ENCODE measurements around the gene DLGAP1. TPM values are rescaled to one million over a fixed set of nuclear protein-coding genes. Genes with fewer than 3 reads are reported as not detected.

The DLGAP1 gene
- total and polyA plus RNA-seq, 2 of the 8 experiments (the other 6 are each of a cell fraction or from before 2014, with no cell fraction given), result 11.8 to 16.9 TPM

DNA sequence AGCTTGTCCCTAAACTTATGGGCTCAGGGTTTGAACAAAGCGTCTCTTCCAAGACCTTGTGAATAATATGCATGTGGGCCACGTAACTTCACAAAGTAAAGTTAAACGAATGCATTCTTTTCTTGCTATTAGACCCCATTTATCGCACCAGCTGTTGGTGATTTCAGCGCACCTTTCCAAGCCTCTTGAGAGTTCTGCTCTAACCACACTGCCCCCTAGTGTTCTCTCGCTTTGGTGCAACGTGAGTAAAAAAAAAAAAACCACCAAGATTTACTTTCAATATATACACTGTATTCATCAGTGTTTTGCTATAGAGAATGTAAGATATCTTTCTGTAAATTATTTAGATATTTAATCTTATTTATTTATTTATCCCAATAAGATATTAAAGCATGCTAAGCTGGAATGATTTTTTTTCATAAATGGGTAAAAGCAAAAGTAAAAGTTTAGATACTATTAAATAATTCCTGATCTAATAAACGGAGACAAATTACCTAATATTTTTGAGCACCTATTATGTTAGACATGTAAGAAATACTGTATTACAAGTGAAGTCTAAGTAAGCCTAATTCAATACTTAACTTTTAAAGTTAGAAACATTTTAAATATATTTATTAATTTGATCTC is 459.5 kb downstream of the DLGAP1 start:
- Histone ChIP-seq H3K4me3 (ENCODE audit: extremely low read depth in 1 of 4, insufficient read depth in 2 of 4, low read depth in 3 of 4, low read length in 4 of 4) (no peak overlapping the region), H3K4me2 (ENCODE audit: insufficient read depth in 1 of 2, low read depth in 2 of 2, low read length in 2 of 2) (no peak overlapping the region; a peak in 1 of 4 replicates)

More for the DNA sequence above, 459.5 kb downstream of the DLGAP1 start:
- Histone ChIP-seq H3K79me2 (ENCODE audit: control insufficient read depth in 1 of 2, insufficient read depth in 2 of 2, low read length in 2 of 2) (no peaks in the 10 kb centered on the region), H3K23me2 (ENCODE audit: low read depth, low read length) (no peaks in the 10 kb centered on the region), H4K5ac (ENCODE audit: insufficient read length, low read depth, low read length) (no peak overlapping the region), H4K20me1 (replicated peaks in 1 of 2; ENCODE audit: control insufficient read depth in 1 of 2, insufficient read depth in 2 of 2, low read length in 2 of 2) (no peaks in the 10 kb centered on the region), H4K8ac (ENCODE audit: extremely low read depth, insufficient read depth, low read length) (no peak overlapping the region), H3K27me3 (replicated peaks in 1 of 4; ENCODE audit: control insufficient read depth in 3 of 4, extremely low read depth in 1 of 4, insufficient read depth in 3 of 4, low read length in 3 of 4) (no peaks in the 10 kb centered on the region), H4K91ac (replicated peaks; ENCODE audit: insufficient read length, low read length) (no peak overlapping the region), H3K14ac (ENCODE audit: insufficient read length) (no peak overlapping the region), H3K18ac (ENCODE audit: extremely low read depth, low read length) (no peak overlapping the region), H3K9me3 (ENCODE audit: insufficient read depth in 2 of 2, low read depth in 1 of 2, low read length in 1 of 2) (0 out of 4 replicates have a peak, but pooled peaks cover 0 to 2% of the 10 kb centered on the region in 2 experiments), H3K27ac (ENCODE audit: low read depth, low read length) (no peak overlapping the region), H2BK12ac (ENCODE audit: low read depth, low read length) (no peak overlapping the region), H3K56ac (replicated peaks; ENCODE audit: insufficient read length, low read depth, low read length) (no peak overlapping the region), H2AK5ac (ENCODE audit: low read depth, low read length) (no peak overlapping the region), H2BK5ac (ENCODE audit: low read depth, low read length) (no peak overlapping the region), H2BK120ac (replicated peaks; ENCODE audit: low read depth, low read length) (no peak overlapping the region), H3K36me3 (ENCODE audit: control insufficient read depth in 2 of 4, insufficient read depth in 4 of 4, low read length in 3 of 4) (no peaks in the 10 kb centered on the region; a peak in 2 of 8 replicates), H3K9ac (replicated peaks in 1 of 4; ENCODE audit: extremely low read depth in 1 of 4, low read depth in 3 of 4, low read length in 3 of 4) (no peak overlapping the region), H3K4me1 (replicated peaks in 1 of 4; ENCODE audit: control insufficient read depth in 3 of 4, insufficient read depth in 4 of 4, low read length in 3 of 4) (peaks cover 0 to 7% (median 3%) of the 10 kb centered on the region in 4 experiments; a peak in 4 of 7 replicates), H3K4ac (replicated peaks; ENCODE audit: insufficient read length, low read depth, low read length) (no peak overlapping the region), H2AFZ (ENCODE audit: low read length) (no peak overlapping the region), H3K79me1 (ENCODE audit: low read depth, low read length) (no peaks in the 10 kb centered on the region), H2BK15ac (ENCODE audit: low read length) (no peak overlapping the region), H2BK20ac (ENCODE audit: low read length) (no peak overlapping the region), H3K23ac (ENCODE audit: insufficient read length) (no peak overlapping the region)
- 18% methylated on average over 8 of the region's 8 CpGs; no CpG with 5 or more reads in 1 of the 2 experiments for WGBS, 2 experiments (ENCODE audit: extremely low coverage in 1 of 2, insufficient coverage in 1 of 2, insufficient read length in 1 of 2, insufficient replicate concordance in 2 of 2, low coverage in 1 of 2, low lambda C conversion rate in 2 of 2, missing lambda C conversion rate in 1 of 2)
- TF ChIP-seq TAF1 (IDR thresholded peaks at IDR 0.05; ENCODE audit: low read depth, low read length) (no peak), CHD2 (IDR thresholded peaks at IDR 0.05; ENCODE audit: low read length) (no peak), JUN (IDR thresholded peaks at IDR 0.05; ENCODE audit: low read depth, low read length) (no peak), CTCF (IDR thresholded peaks at IDR 0.05; ENCODE audit: control extremely low read depth in 1 of 3, insufficient read depth in 1 of 3, low read depth in 1 of 3, low read length in 3 of 3) (peak; percentile 21 to 66 (median 66)), RAD21 (IDR thresholded peaks at IDR 0.05 in 1 of 2, conservative IDR thresholded peaks at IDR 0.05 in 1 of 2; ENCODE audit: low read depth in 2 of 2, low read length in 2 of 2) (peak; percentile 72 to 76), CBX5 (IDR thresholded peaks at IDR 0.05; ENCODE audit: low read depth, low read length) (no peak), SP4 (IDR thresholded peaks at IDR 0.05; ENCODE audit: low read length) (no peak), CREB1 (IDR thresholded peaks at IDR 0.05) (peak; percentile 28; the same call in 1 of the 2 replicates), CTBP2 (IDR thresholded peaks at IDR 0.05; ENCODE audit: borderline replicate concordance, insufficient read depth, insufficient read length, low read length) (no peak), SIN3A (conservative IDR thresholded peaks at IDR 0.05 in 1 of 2, IDR thresholded peaks at IDR 0.05 in 1 of 2; ENCODE audit: low read depth in 1 of 2, low read length in 2 of 2) (no peak)
- peak; percentile 81 for FAIRE-seq
- DNase-seq (ENCODE audit: low read depth in 1 of 2, low spot score in 2 of 2), result peak in 1 of 2 experiments; percentile 69
- POLR2A ChIA-PET (ENCODE audit: partially characterized antibody), result no interaction called here
- CTCF ChIA-PET (ENCODE audit: partially characterized antibody), result interaction anchor here (0.6 to 3.0 kb wide), 34 partner anchors 9 to 1752 kb away, joined by 3 to 27 read pairs (median 4); no protein-coding TSS in a partner anchor
